Cortex of kidney (tissue), 1 donor: ENCODE measurements around the gene SH3BP5L.

Source experiments
- DNase-seq: peaks from one replicate; lab custom pipeline; 2025; lab: John Stamatoyannopoulos, UW

The SH3BP5L gene

DNA sequence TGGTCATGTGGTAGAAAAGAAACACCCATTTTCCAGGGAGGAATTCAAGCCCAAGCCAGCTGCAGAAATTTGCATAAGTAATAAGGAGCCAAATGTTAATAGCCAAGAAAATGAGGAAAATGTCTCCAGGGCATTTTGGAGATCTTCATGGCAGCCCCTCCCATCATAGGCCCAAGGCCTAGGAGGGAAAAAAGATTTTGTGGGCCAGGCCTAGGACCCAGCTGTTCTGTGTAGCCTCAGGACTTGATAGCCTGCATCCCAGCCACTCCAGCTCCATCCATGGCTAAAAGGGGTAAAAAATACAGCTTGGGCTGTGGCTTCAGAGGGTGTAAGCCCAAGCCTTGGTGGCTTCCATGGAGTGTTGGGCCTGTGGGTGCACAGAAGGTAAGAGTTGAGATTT is 48.7 kb downstream of the SH3BP5L start:
- no peak for DNase-seq

DNA sequence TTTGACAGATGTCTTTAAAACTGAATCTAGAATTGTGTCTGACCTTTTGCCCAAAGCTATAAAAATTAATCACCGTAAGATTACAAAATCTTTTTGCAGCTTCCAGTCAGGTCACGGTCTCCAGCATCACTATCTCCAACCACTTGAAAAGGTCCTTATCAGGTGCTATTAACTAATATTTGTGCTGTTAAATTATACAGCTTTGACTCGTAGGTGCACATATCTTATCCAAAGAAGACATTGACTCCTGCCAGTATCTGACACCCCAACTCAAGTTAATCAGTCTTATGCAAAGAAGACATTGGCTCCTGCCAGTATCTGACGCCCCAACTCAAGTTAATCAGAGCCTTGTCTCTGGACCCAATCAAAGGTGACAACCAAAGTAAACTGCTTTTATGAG is 50.3 kb downstream of the SH3BP5L start:
- no peak for DNase-seq
